GM23338 (cell line): Measurements from ENCODE around the gene DENND2C.

Experiments used
- EZH2 ChIP-seq: fragments of 200-600 bp; sonication (generic); IDR thresholded peaks from one replicate; pipeline ENCODE4 v1.8.0; 2017; ENCODE audit warnings: antibody characterized with exemption, mild to moderate bottlenecking, low read depth; ENCODE audit not compliant: unreplicated experiment
- EZH2phosphoT487 ChIP-seq: fragments of 200-600 bp; sonication (generic); IDR thresholded peaks from one replicate; pipeline ENCODE4 v1.8.1; 2018; ENCODE audit warnings: antibody characterized with exemption; ENCODE audit not compliant: unreplicated experiment
- POLR2AphosphoS5 ChIP-seq: IDR thresholded peaks from 2 replicates; pipeline ENCODE4 v1.6.1; 2016; ENCODE audit warnings: antibody characterized with exemption, low read depth
- TF ChIP-seq, protein P1 (sequence below), 2 experiments: fragments of 200-600 bp in 1 of 2; sonication (generic) in 1 of 2; conservative IDR thresholded peaks; 2 replicates each; pipeline versions ENCODE4 v1.5.1 to v1.6.1; 2016 to 2017; ENCODE audit warnings: antibody characterized with exemption in 2 of 2, low read depth in 2 of 2, mild to moderate bottlenecking in 2 of 2, moderate library complexity in 1 of 2
- TF ChIP-seq, protein P2 (sequence below): IDR thresholded peaks from one replicate; pipeline ENCODE4 v1.6.1; 2018; ENCODE audit warnings: antibody characterized with exemption; ENCODE audit not compliant: unreplicated experiment

- TF ChIP-seq, protein P1, sequence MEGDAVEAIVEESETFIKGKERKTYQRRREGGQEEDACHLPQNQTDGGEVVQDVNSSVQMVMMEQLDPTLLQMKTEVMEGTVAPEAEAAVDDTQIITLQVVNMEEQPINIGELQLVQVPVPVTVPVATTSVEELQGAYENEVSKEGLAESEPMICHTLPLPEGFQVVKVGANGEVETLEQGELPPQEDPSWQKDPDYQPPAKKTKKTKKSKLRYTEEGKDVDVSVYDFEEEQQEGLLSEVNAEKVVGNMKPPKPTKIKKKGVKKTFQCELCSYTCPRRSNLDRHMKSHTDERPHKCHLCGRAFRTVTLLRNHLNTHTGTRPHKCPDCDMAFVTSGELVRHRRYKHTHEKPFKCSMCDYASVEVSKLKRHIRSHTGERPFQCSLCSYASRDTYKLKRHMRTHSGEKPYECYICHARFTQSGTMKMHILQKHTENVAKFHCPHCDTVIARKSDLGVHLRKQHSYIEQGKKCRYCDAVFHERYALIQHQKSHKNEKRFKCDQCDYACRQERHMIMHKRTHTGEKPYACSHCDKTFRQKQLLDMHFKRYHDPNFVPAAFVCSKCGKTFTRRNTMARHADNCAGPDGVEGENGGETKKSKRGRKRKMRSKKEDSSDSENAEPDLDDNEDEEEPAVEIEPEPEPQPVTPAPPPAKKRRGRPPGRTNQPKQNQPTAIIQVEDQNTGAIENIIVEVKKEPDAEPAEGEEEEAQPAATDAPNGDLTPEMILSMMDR (conservative IDR thresholded peaks at IDR 0.05; ENCODE audit: low read depth in 2 of 2) = no peak
- TF ChIP-seq POLR2AphosphoS5 (no peak), EZH2phosphoT487 (no peak), EZH2 (no peak)
- TF ChIP-seq, protein P2, sequence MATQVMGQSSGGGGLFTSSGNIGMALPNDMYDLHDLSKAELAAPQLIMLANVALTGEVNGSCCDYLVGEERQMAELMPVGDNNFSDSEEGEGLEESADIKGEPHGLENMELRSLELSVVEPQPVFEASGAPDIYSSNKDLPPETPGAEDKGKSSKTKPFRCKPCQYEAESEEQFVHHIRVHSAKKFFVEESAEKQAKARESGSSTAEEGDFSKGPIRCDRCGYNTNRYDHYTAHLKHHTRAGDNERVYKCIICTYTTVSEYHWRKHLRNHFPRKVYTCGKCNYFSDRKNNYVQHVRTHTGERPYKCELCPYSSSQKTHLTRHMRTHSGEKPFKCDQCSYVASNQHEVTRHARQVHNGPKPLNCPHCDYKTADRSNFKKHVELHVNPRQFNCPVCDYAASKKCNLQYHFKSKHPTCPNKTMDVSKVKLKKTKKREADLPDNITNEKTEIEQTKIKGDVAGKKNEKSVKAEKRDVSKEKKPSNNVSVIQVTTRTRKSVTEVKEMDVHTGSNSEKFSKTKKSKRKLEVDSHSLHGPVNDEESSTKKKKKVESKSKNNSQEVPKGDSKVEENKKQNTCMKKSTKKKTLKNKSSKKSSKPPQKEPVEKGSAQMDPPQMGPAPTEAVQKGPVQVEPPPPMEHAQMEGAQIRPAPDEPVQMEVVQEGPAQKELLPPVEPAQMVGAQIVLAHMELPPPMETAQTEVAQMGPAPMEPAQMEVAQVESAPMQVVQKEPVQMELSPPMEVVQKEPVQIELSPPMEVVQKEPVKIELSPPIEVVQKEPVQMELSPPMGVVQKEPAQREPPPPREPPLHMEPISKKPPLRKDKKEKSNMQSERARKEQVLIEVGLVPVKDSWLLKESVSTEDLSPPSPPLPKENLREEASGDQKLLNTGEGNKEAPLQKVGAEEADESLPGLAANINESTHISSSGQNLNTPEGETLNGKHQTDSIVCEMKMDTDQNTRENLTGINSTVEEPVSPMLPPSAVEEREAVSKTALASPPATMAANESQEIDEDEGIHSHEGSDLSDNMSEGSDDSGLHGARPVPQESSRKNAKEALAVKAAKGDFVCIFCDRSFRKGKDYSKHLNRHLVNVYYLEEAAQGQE = no peak
These were observed 83.3 kb downstream of the DENND2C start for GRCh38 chr1:114586513-114587047.
